Type B pancreatic cell (in vitro differentiated cells): ENCODE results near the gene ARL16. TPM values are rescaled to one million over a fixed set of nuclear protein-coding genes. Genes with fewer than 3 reads are reported as not detected.

Experiments
- DNase-seq: peaks from one replicate; pipeline ENCODE4 v3.0.0; 2021; ENCODE audit warnings: mixed read lengths; ENCODE audit not compliant: unreplicated experiment; ENCODE audit errors: extremely low spot score
- H3K27ac Mint-ChIP-seq: 2 replicates; pipeline ENCODE4 v1.8.0; 2021; ENCODE audit warnings: mild to moderate bottlenecking, mixed read lengths
- H3K27me3 Mint-ChIP-seq: 2 replicates; pipeline ENCODE4 v1.8.0; 2021; ENCODE audit warnings: mixed read lengths
- H3K36me3 Mint-ChIP-seq: 2 replicates; pipeline ENCODE4 v1.8.0; 2021; ENCODE audit warnings: mixed read lengths
- H3K4me1 Mint-ChIP-seq: one replicate; pipeline ENCODE4 v1.8.0; 2021; ENCODE audit warnings: mixed read lengths; ENCODE audit not compliant: unreplicated experiment
- H3K4me3 Mint-ChIP-seq: 2 replicates; pipeline ENCODE4 v1.8.0; 2021; ENCODE audit warnings: mild to moderate bottlenecking, mixed read lengths
- H3K9me3 Mint-ChIP-seq: 2 replicates; pipeline ENCODE4 v1.8.0; 2021; ENCODE audit warnings: mixed read lengths
- total RNA-seq: library from RNA; stranded (reverse); gene quantifications from 2 replicates; pipeline ENCODE4 v1.2.1, GENCODE V29; 2021; ENCODE audit warnings: low replicate concordance
- TF ChIP-seq, protein P1 (sequence below): fragments of 200-600 bp; sonication (generic); conservative IDR thresholded peaks from 2 replicates; pipeline ENCODE4 v1.5.0; 2021; ENCODE audit warnings: antibody characterized with exemption, mild to moderate bottlenecking

The ARL16 gene
- total RNA-seq, 1 donor from 2014 or later = 47.2 TPM

DNA sequence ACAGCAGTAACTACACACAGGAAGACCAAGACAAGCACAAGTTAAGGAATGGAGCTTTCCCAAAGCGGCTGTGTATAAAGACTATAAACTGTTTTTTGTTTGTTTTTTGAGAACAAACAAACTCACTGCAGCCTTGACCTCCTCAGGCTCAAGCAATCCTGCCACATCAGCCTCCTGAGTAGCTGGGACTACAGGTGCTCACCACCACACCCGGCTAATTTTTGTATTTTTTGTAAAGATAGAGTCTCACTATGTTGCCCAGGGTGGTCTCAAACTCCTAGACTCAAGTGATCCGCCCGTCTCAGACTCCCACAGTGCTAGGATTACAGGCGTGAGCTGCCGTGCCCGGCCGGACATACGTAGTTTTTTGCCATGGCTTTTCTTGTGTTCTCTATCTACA is 23.2 kb downstream of the ARL16 start:
- Mint-ChIP-seq H3K4me1 (no peaks in the 10 kb centered on the region), H3K4me3 (no peak overlapping the region), H3K36me3 (no peaks in the 10 kb centered on the region), H3K9me3 (no peaks in the 10 kb centered on the region), H3K27ac (no peak overlapping the region), H3K27me3 (no peaks in the 10 kb centered on the region)
- TF ChIP-seq, protein P1, sequence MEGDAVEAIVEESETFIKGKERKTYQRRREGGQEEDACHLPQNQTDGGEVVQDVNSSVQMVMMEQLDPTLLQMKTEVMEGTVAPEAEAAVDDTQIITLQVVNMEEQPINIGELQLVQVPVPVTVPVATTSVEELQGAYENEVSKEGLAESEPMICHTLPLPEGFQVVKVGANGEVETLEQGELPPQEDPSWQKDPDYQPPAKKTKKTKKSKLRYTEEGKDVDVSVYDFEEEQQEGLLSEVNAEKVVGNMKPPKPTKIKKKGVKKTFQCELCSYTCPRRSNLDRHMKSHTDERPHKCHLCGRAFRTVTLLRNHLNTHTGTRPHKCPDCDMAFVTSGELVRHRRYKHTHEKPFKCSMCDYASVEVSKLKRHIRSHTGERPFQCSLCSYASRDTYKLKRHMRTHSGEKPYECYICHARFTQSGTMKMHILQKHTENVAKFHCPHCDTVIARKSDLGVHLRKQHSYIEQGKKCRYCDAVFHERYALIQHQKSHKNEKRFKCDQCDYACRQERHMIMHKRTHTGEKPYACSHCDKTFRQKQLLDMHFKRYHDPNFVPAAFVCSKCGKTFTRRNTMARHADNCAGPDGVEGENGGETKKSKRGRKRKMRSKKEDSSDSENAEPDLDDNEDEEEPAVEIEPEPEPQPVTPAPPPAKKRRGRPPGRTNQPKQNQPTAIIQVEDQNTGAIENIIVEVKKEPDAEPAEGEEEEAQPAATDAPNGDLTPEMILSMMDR = no peak
- no peak for DNase-seq

DNA sequence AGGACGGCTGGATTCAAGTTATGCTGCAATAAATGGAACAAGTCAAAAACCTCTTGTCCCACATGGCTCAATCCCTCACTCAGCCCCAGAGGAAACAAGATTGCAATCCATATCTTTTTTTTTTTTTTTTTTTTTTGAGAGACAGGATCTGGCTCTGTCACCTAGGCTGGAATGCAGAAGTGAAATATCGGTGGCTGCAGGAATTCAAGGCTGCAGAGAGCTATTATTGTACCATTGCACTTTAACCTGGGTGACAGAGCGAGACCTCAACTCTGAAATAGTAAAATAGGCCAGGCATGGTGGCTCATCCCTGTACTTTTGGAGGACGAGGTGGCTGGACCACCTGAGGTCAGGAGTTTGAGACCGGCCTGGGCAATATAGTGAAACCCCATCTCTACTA is 24.6 kb downstream of the ARL16 start:
- H3K27me3 Mint-ChIP-seq = no peaks in the 10 kb centered on the region
- no peak for DNase-seq
- H3K9me3 Mint-ChIP-seq = no peaks in the 10 kb centered on the region
- no peaks in the 10 kb centered on the region for H3K4me1 Mint-ChIP-seq
- H3K4me3 Mint-ChIP-seq = no peak overlapping the region
- H3K36me3 Mint-ChIP-seq = no peaks in the 10 kb centered on the region
- TF ChIP-seq, protein P1 = no peak
- H3K27ac Mint-ChIP-seq = peak overlapping the region; percentile 84

DNA sequence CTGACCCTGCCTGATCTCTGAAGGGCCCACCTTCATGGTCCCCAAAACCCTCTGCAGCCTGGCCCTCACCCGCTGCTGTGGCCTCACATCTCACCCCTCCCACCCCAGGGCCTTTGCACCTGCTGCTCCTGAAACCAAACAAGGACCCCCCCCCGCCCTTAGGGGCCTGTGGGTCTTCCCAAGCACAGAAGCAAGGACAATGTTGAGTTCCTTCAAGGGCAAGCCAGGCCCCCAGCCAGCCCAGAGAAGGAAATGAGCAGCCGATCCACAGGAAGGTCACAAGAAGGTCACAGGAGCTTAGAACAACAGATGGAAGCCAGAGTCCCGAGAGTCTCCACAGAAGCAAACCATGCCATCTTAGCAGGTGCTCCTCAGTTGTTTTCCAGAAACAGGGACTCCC is 26.8 kb downstream of the ARL16 start:
- TF ChIP-seq, protein P1 = no peak
- Mint-ChIP-seq H3K9me3 (no peaks in the 10 kb centered on the region), H3K4me1 (peaks cover 1% of the 10 kb centered on the region), H3K27ac (no peak overlapping the region), H3K4me3 (no peak overlapping the region), H3K27me3 (no peaks in the 10 kb centered on the region), H3K36me3 (no peaks in the 10 kb centered on the region)
- DNase-seq = no peak

DNA sequence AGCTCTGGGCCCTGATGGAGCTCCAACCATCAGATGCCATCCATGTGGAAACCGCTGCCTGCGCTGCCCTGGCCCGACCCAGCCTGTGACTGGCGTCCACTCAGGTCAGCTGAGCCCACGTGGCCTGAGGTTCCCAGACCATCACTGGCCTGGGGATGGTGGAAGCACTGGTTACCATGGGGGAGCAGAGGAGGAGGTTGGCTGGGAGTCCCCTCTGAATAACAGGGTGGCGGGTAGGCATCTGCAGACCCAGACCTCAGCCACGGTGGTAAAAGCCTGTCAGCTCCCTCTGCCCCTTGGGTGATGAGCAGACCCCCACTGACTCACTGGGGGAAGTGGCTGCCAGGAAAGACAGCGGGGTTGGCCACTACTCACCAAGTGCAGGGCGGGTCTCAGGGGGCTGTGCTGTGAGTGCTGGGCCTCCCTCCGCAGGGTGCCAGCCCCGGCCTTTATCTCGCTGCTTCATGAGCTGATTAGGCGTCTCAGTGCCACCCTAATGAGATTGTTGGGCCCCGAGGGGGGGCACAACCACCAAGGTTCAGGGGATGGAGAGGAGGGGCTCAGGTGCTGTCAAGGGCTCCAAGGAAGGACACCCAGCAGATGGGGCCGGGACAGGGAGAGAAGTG is 27.4 kb downstream of the ARL16 start, which contains the start of gene PDE6G:
PDE6G (minus strand) TSS at position 425 of the 626 bp plus-strand sequence. CDS start 3,237 bp downstream, outside the sequence.
- no peaks in the 10 kb centered on the region for H3K36me3 Mint-ChIP-seq
- H3K27me3 Mint-ChIP-seq = no peaks in the 10 kb centered on the region
- DNase-seq = no peak
- TF ChIP-seq, protein P1 = no peak
- H3K27ac Mint-ChIP-seq = no peak within 1 kb of the TSS
- H3K4me3 Mint-ChIP-seq = no peak within 1 kb of the TSS
- no peaks in the 10 kb centered on the region for H3K9me3 Mint-ChIP-seq
- peaks cover 4% of the 10 kb centered on the region for H3K4me1 Mint-ChIP-seq

DNA sequence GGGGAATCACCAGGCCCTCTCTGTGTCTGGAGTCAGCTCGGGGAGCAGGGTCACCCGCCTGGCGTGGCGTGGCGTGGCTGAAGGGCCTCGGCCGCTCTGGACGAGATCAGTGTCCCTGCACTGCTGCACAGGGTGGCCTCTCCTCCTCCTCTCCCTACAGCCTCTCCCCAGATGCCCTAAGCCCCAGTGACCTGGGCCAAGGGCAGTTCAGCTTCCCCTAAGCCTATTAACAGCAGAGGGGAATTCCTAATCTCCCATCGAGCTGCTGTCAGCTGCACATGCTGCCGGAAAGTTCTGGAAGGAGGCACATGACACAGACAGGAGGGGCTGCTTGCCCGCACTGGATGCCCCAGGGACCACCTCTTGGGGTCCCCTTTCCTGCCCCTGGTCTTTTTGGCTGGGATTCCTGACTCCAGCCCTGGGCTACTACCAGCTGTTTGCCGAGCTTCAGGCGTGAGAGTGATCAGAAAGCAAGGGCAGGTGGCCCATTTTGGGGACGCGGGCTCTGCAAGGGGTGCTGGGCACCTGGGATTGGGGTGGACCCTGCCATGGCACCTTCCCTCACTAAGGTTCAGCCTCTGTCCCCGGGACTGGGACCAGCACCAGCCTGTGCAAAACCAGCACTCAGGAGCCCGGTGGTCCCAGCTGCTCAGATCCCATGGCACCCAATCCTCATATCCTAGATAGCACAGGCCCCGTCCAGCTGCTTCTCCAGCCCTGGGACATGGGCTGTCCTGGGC is 28.0 kb downstream of the ARL16 start:
- Mint-ChIP-seq H3K27ac (no peak overlapping the region), H3K4me1 (peaks cover 4% of the 10 kb centered on the region), H3K36me3 (no peaks in the 10 kb centered on the region), H3K27me3 (no peaks in the 10 kb centered on the region), H3K4me3 (no peak overlapping the region), H3K9me3 (no peaks in the 10 kb centered on the region)
- no peak for DNase-seq
- TF ChIP-seq, protein P1 = no peak
